GM10266 (cell line): Measurements from ENCODE around the gene CHD8.
A peak's percentile ranks its signal among the peaks of the same experiment; 100 is the strongest.
"Not testable (repeated sequence)": the region's sequence is repeated elsewhere in the genome, so short reads cannot be mapped to it uniquely, and the experiment has no call there.

Source experiments
- DNase-seq: peaks from one replicate; pipeline ENCODE4 v3.0.0; 2012; ENCODE audit errors: extremely low spot score
- TF ChIP-seq, protein P1 (sequence below): IDR thresholded peaks from 2 replicates; pipeline ENCODE4 v1.5.1; 2012; ENCODE audit warnings: mild to moderate bottlenecking, low read depth; ENCODE audit not compliant: control insufficient read depth, insufficient read depth; ENCODE audit errors: missing control alignments

Gene CHD8

GRCh38 chr14:21382886-21383847, 72.8 kb downstream of the CHD8 start:
- TF ChIP-seq, protein P1, sequence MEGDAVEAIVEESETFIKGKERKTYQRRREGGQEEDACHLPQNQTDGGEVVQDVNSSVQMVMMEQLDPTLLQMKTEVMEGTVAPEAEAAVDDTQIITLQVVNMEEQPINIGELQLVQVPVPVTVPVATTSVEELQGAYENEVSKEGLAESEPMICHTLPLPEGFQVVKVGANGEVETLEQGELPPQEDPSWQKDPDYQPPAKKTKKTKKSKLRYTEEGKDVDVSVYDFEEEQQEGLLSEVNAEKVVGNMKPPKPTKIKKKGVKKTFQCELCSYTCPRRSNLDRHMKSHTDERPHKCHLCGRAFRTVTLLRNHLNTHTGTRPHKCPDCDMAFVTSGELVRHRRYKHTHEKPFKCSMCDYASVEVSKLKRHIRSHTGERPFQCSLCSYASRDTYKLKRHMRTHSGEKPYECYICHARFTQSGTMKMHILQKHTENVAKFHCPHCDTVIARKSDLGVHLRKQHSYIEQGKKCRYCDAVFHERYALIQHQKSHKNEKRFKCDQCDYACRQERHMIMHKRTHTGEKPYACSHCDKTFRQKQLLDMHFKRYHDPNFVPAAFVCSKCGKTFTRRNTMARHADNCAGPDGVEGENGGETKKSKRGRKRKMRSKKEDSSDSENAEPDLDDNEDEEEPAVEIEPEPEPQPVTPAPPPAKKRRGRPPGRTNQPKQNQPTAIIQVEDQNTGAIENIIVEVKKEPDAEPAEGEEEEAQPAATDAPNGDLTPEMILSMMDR = no peak
- peak; percentile 24 for DNase-seq

- TF ChIP-seq, protein P1 = no peak
- DNase-seq = no peak
Observed at GRCh38 chr14:21382095-21382494, 73.8 kb downstream of the CHD8 start.

DNA sequence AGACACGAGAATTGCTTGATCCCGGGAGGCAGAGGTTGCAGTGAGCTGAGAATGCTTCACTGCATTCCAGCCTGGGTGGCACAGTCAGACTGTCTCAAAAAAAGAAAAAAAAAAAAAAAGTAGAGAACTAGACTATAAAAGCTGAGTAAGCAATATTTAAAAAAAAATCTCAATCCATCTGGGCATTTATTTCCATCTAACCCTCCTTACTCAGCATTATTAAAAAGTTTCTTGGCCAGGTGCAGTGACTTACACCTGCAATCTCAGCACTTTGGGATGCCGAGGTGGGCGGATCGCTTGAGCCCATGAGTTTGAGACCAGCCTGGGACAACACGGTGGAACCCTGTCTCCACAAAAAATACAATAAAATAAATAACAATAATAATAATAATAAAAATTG, 76.6 kb downstream of the CHD8 start:
- DNase-seq = no peak
- TF ChIP-seq, protein P1 = no peak

DNA sequence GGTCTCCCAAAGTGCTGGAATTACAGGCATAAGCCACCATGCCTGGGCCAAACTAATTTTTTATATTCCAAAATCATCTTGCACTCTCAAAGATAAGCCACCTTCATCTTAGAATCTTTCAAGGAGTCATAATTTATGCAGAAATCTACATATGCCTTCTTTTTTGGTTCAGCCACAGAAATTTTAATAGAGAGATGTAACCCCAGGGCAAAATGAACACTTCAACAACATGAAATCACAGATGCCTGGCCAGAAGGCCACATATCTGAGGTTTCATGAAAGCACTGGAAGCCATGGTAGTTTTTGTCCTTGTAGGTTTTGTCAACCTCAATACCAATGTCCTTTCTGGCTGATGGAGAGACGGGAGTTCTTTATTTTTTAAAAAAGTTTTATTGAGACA, 81.9 kb downstream of the CHD8 start:
- no peak for DNase-seq
- TF ChIP-seq, protein P1 = no peak

- DNase-seq = not testable (repeated sequence)
Observed at GRCh38 chr14:21372814-21373213, 83.1 kb downstream of the CHD8 start.

DNA sequence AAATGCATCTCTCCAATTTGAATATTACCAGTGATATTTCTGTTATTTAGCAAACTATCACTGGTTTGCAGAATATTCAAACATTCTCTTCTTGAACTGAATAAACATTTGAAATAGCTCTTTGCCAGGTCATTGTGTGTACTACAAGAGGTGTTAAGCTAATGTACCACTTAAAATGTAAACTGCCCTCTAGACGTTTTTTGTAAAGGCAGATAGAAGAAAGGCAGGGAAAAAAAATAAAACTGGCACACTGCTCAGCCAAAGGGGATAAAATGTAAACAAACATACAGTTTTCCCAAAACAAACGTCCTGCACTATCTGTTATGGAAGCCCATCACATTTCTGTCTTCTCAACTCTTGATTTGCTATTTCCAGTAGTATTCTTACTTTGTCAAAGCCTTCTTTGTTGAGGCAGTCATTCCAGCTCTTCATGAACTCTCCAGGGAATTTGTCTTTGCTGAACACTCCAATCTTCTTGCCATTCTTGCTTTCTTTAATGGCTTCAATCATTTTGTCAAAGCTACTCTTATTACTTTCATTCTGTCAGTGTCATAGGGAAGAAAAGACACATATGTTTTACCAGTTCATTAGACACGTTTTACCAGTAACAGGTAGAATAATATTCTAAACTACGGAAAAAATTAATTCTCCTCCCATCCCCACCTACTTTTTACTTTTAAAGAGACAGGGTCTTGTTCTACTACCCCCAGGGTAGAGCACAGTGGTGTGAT, 85.8 kb downstream of the CHD8 start:
- DNase-seq = no peak
- TF ChIP-seq, protein P1 = no peak

DNA sequence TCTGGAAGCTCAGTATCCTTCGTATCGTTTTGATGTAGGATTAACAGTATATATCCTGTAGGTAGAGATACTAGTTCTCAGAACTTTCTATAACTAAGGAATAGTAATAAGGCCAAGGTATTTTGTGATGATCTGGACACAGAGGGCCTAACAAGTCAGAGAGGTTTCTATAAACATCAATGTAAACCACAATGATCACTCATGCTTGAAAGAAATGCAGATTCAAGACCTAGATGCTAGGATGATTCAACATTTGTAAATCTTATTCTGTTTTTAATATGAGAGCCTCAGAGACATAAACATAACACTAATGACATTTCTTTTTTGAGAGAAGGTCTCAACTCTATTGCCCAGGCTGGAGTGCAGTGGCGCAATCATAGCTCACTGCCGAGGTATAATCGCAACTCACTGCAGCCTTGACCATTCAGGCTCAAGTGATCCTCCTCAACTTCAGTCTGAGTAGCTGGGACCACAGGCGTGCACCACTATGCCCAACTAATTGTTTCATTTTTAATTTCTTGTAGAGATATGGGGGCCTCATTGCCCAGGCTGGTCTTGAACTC, 88.3 kb downstream of the CHD8 start:
- TF ChIP-seq, protein P1 = no peak

More for the DNA sequence above, 88.3 kb downstream of the CHD8 start:
- DNase-seq = no peak
